Esophagus muscularis mucosa (tissue), 4 donors: ENCODE results near the gene UNC119B.

Experiments
- CTCF ChIP-seq, 3 experiments: fragments of 200-600 bp in 2 of 3; fragments of 450-650 bp in 1 of 3; sonication (generic) in 2 of 3; IDR thresholded peaks; one replicate each; pipeline ENCODE4 v1.5.1; 2017 to 2019; ENCODE audit warnings: antibody characterized with exemption in 3 of 3, mild to moderate bottlenecking in 2 of 3, moderate library complexity in 1 of 3
- EP300 ChIP-seq: sonication (generic); formaldehyde crosslinking; IDR thresholded peaks from one replicate; pipeline ENCODE4 v1.6.1; 2017; ENCODE audit warnings: antibody characterized with exemption
- POLR2A ChIP-seq: fragments of 450-650 bp; IDR thresholded peaks from one replicate; pipeline ENCODE4 v1.6.1; 2017; ENCODE audit warnings: antibody characterized with exemption, moderate library complexity, mild to moderate bottlenecking, low read depth
- POLR2AphosphoS5 ChIP-seq, 2 donors: sonication (generic); formaldehyde crosslinking; IDR thresholded peaks; one replicate each; pipeline ENCODE4 v1.6.1; 2017; ENCODE audit warnings: antibody characterized with exemption in 2 of 2

GRCh38 chr12:120734210-120734609 lies 24.0 kb downstream of the UNC119B start:
- TF ChIP-seq CTCF (IDR thresholded peaks at IDR 0.05) = no peak
- no peak for TF ChIP-seq POLR2A
- TF ChIP-seq POLR2AphosphoS5 (IDR thresholded peaks at IDR 0.05) = no peak
- TF ChIP-seq EP300 = no peak
